Measurements from ENCODE around the gene NTF3.

The NTF3 gene

GRCh38 chr12:5428332-5429221 is 3.3 kb upstream of the NTF3 start (continued):
- TF ChIP-seq ZBTB17 (tag by site-specific recombination; IDR thresholded peaks at IDR 0.05), result peak; percentile 16; the same call in 1 of the 2 replicates
- TF ChIP-seq REST (tag by site-specific recombination; IDR thresholded peaks at IDR 0.05), result no peak
- TF ChIP-seq ZNF221 (tag by site-specific recombination; IDR thresholded peaks at IDR 0.05; ENCODE audit: borderline replicate concordance), result no peak
- TF ChIP-seq GFI1B (tag by site-specific recombination; IDR thresholded peaks at IDR 0.05), result no peak
- no peak for TF ChIP-seq MEIS1 (CRISPR knock-in tag; IDR thresholded peaks at IDR 0.05; ENCODE audit: borderline replicate concordance)
- TF ChIP-seq ZNF335 (tag by site-specific recombination; conservative IDR thresholded peaks at IDR 0.05), result peak; percentile 38; the same call in 1 of the 2 replicates
- no peak for TF ChIP-seq ZNF169 (tag by site-specific recombination; IDR thresholded peaks at IDR 0.05)
- 0 out of 2 replicates have a peak, but pooled peaks have one; percentile 45 for TF ChIP-seq GLIS2 (tag by site-specific recombination; IDR thresholded peaks at IDR 0.05)
- TF ChIP-seq KLF10 (tag by site-specific recombination; IDR thresholded peaks at IDR 0.05), result no peak
- no peak for TF ChIP-seq ZNF488 (tag by site-specific recombination; IDR thresholded peaks at IDR 0.05)
- no peak for TF ChIP-seq ZNF645 (tag by site-specific recombination; IDR thresholded peaks at IDR 0.05)
- TF ChIP-seq, protein P1, sequence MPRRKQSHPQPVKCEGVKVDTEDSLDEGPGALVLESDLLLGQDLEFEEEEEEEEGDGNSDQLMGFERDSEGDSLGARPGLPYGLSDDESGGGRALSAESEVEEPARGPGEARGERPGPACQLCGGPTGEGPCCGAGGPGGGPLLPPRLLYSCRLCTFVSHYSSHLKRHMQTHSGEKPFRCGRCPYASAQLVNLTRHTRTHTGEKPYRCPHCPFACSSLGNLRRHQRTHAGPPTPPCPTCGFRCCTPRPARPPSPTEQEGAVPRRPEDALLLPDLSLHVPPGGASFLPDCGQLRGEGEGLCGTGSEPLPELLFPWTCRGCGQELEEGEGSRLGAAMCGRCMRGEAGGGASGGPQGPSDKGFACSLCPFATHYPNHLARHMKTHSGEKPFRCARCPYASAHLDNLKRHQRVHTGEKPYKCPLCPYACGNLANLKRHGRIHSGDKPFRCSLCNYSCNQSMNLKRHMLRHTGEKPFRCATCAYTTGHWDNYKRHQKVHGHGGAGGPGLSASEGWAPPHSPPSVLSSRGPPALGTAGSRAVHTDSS (tag by site-specific recombination; IDR thresholded peaks at IDR 0.05), result no peak
- TF ChIP-seq, protein P2, sequence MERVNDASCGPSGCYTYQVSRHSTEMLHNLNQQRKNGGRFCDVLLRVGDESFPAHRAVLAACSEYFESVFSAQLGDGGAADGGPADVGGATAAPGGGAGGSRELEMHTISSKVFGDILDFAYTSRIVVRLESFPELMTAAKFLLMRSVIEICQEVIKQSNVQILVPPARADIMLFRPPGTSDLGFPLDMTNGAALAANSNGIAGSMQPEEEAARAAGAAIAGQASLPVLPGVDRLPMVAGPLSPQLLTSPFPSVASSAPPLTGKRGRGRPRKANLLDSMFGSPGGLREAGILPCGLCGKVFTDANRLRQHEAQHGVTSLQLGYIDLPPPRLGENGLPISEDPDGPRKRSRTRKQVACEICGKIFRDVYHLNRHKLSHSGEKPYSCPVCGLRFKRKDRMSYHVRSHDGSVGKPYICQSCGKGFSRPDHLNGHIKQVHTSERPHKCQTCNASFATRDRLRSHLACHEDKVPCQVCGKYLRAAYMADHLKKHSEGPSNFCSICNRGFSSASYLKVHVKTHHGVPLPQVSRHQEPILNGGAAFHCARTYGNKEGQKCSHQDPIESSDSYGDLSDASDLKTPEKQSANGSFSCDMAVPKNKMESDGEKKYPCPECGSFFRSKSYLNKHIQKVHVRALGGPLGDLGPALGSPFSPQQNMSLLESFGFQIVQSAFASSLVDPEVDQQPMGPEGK (tag by site-specific recombination; IDR thresholded peaks at IDR 0.05), result peak; percentile 49
- TF ChIP-seq, protein P3, sequence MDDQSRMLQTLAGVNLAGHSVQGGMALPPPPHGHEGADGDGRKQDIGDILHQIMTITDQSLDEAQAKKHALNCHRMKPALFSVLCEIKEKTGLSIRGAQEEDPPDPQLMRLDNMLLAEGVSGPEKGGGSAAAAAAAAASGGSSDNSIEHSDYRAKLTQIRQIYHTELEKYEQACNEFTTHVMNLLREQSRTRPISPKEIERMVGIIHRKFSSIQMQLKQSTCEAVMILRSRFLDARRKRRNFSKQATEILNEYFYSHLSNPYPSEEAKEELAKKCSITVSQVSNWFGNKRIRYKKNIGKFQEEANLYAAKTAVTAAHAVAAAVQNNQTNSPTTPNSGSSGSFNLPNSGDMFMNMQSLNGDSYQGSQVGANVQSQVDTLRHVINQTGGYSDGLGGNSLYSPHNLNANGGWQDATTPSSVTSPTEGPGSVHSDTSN (CRISPR knock-in tag; IDR thresholded peaks at IDR 0.05), result no peak
- TF ChIP-seq ZNF792 (tag by site-specific recombination; IDR thresholded peaks at IDR 0.05), result no peak
- peak; percentile 72 for TF ChIP-seq PRDM10 (tag by site-specific recombination; IDR thresholded peaks at IDR 0.05)
- TF ChIP-seq ZNF658 (tag by site-specific recombination; IDR thresholded peaks at IDR 0.05), result no peak
- TF ChIP-seq KLF16 (tag by site-specific recombination; IDR thresholded peaks at IDR 0.05), result no peak
- no peak for TF ChIP-seq ZNF707 (tag by site-specific recombination; IDR thresholded peaks at IDR 0.05)
- no peak for TF ChIP-seq ZNF223 (tag by site-specific recombination; IDR thresholded peaks at IDR 0.05)
- no peak for TF ChIP-seq ZBTB20 (tag by site-specific recombination; IDR thresholded peaks at IDR 0.05)
- TF ChIP-seq GLIS1 (tag by site-specific recombination; IDR thresholded peaks at IDR 0.05), result peak; percentile 81
- TF ChIP-seq, protein P4, sequence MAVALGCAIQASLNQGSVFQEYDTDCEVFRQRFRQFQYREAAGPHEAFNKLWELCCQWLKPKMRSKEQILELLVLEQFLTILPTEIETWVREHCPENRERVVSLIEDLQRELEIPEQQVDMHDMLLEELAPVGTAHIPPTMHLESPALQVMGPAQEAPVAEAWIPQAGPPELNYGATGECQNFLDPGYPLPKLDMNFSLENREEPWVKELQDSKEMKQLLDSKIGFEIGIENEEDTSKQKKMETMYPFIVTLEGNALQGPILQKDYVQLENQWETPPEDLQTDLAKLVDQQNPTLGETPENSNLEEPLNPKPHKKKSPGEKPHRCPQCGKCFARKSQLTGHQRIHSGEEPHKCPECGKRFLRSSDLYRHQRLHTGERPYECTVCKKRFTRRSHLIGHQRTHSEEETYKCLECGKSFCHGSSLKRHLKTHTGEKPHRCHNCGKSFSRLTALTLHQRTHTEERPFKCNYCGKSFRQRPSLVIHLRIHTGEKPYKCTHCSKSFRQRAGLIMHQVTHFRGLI (tag by site-specific recombination; IDR thresholded peaks at IDR 0.05), result no peak
